ENCODE data around the gene KRTAP27-1.

KRTAP27-1 gene, protein sequence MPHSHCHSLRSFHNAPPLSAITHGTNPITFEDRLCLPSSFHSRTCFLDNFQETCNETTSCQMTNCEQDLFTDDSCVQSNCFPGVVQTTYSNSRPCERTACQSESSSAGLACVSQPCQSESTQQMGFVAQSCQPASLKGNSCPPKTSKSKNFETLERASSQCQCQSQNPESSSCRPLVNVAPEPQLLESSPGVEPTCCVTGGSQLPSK

DNA sequence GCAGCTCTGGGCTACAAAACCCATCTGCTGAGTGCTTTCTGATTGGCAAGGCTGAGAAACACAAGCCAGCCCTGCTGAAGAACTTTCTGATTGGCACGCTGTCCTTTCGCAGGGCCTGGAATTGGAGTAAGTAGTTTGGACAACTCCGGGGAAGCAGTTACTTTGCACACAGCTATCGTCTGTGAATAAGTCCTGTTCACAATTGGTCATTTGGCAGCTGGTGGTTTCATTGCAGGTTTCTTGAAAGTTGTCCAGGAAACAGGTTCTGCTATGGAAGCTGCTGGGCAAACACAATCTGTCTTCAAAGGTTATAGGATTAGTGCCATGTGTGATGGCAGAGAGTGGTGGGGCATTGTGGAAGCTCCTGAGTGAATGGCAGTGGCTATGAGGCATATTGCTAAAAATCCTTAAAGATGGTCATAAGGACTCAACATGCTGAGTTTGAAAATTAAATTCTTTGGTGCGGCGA lies at the start of gene KRTAP27-1:
KRTAP27-1 (minus strand) TSS at position 419 of the 469 bp plus-strand sequence; CDS start at position 393, 26 bp downstream.
- no peak for DNase-seq (ENCODE audit: low read depth in 3 of 3)

DNA sequence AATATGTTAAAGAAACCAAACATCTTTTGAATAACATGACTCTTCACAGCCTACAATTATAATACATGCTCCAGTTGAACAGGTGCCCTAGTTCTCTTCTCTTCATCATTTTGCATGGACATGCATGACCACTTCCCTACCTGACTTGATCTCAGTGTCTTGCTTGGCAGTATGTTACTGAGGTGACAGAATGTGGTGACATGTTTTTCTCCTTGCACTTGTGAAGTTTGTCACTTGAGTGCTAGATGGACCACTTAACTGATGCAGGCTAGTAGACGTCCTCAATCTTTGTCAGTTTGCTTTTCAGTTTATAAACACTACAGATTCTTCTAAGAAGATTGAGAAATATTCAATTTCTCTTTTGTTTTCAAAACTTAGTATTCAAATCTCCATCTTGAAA lies 44.7 kb upstream of the KRTAP27-1 start:
- DNase-seq (ENCODE audit: low read depth in 3 of 3) = no peak

DNA sequence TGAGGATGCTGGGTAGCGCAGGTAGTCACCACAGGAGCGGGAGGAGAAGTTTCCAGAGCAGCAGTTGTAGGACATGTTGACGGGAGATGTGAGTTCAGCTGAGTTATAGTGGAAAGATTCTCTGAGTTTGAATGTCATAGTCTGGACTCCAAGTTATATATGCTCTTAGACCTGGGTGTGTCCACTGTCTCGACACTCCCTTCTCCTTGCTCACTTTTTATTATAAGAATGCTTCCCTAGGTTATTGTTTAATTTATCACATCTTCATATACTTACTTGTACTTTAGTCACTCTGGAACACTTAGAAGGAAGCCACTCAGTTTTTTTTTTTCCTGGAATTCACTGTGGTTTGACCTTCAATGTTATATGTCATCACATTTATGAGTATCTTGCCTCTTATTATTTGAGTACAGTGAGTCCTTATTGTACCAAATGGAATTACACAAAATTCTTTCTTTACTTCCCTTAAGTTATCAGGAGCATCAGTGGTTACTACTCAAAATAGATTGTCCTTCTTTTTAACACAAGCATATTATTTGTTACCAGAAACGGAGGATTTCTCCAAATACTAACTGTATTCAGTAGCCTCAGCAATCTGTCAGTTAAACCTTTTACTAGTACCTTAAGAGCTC lies 34.8 kb upstream of the KRTAP27-1 start, which contains the start of gene KRTAP13-2:
KRTAP13-2 (minus strand) TSS at position 133 of the 632 bp plus-strand sequence; CDS start at position 75, 58 bp downstream.
- no peak for DNase-seq (ENCODE audit: low read depth in 3 of 3)

DNA sequence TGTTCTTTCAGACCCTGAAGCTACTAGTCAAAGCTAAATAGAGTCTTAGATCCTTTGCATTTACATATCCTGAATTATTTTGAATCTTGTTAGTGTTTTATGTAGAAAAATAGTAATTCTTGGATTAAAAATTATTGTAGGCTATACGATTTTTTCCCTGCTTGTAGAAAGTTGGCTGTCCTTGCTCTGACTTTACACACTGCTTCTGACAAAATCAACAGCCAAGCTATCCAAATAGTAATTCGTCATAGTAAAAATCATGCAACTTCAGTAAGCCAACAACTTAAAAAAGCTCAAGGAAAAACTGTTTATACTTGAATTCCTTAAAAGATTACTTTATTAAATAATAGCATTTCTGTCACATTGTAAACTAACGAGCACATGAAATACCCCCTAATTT lies 18.4 kb upstream of the KRTAP27-1 start:
- DNase-seq (ENCODE audit: low read depth in 3 of 3) = no peak

DNA sequence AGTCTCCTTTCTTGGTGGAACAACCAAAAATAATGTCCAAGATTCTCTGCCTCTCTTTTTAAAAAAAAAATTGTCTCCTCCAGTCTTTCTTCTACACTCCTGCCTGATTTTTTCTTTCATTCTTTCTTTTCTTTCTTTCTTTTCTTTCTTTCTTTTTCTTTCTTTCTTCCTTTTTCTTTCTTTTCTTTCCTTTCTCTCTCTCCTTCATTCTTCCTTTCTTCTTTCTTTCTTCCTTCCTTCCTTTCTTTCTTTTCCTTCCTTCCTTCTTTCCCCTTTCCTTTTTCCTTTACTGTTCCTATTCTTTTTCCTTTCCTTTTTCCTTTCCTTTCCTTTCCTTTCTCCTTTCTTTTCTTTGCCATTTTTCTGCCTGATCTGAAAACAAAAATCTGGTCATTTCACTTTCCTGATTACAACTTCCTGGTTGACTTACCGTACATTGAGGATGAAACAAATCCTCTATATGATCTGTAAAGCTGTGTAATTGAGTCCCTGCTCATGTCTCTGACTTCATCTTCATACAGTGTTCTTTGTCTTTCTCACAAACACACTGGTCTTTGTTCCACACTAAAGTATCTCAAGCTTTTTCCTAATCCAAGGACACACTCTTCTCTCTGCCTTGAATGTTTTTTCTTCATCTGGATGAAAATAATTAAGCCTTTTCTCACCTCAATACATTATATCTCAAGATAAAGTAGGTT lies 17.0 kb upstream of the KRTAP27-1 start:
- no peak for DNase-seq (ENCODE audit: low read depth in 3 of 3)

DNA sequence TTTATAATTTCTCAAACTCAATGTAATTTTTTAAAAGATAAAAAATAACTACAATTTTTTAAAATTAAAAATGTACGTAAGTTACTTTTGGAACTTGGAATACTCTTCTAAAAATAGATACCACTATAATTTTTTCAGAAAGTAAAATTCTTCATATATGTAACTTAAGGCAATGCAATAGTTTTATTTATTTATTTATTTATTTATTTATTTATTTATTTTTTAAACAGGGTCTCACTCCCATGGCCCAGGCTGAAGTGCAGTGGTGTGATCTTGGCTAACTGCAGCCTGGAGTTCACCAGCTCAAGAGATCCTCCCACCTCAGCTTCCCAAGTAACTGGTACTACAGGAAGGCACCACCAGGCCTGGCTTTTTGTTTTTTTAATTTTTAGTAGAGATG lies 14.0 kb upstream of the KRTAP27-1 start:
- DNase-seq (ENCODE audit: low read depth in 3 of 3) = no peak

DNA sequence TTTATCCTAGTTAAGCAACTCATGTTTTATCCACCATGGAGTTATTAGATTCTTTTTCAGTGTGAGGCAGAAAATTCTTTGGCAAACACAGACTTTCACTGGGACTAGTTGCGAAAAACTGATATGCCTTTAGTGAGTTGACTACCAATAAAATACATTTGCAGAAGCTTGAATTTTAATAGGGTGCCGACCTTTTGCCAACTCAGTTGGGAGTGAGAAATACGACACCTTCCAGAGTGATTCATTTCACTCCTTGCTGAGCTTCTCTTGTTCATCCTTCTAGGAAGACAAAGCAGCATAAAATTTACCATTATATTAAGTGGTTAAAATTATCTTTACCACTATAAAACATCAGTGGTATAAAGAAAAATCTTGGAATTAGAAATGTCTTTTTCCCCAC lies 12.1 kb upstream of the KRTAP27-1 start:
- no peak for DNase-seq (ENCODE audit: low read depth in 3 of 3)

DNA sequence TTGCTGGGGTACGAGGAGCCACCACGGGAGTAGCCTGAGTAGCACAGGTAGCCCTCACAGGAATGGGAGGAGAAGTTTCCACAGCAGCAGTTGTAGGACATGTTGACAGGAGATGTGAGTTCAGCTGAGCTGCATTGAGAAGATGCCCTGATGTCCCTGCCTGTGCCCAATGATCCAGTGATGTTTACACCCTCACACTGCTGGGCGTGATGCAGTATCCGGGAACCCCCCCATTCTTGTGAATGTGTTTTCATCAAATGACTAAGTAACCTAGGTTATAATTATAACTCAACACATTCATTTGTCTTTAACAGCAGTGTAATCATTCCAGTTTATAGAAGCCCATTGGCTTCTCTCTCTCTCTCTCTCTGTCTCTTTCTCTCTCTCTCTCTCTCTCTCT lies 11.0 kb upstream of the KRTAP27-1 start, which contains the start of gene KRTAP23-1:
KRTAP23-1 (minus strand) TSS at position 101 of the 400 bp plus-strand sequence; CDS start at position 101, 0 bp downstream.
- no peak for DNase-seq (ENCODE audit: low read depth in 3 of 3)

DNA sequence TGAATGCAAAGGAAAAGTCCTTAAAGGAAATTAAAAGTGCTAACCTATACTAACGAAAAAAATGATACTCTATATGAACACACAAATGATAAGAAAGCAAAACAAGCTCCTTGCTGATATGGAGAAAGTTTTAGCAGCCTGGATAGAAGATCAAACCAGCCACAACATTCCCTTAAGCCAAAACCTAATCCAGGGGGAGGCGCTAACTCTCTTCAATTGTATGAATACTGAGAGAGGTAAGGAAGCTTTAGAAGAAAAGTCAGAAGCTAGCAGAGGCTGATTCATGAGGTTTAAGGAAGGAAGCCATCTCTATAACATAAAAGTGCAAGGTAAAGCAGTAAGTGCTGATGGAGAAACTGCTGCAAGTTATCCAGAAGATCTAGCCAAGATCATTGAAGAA lies 7.5 kb upstream of the KRTAP27-1 start:
- DNase-seq (ENCODE audit: low read depth in 3 of 3) = no peak

DNA sequence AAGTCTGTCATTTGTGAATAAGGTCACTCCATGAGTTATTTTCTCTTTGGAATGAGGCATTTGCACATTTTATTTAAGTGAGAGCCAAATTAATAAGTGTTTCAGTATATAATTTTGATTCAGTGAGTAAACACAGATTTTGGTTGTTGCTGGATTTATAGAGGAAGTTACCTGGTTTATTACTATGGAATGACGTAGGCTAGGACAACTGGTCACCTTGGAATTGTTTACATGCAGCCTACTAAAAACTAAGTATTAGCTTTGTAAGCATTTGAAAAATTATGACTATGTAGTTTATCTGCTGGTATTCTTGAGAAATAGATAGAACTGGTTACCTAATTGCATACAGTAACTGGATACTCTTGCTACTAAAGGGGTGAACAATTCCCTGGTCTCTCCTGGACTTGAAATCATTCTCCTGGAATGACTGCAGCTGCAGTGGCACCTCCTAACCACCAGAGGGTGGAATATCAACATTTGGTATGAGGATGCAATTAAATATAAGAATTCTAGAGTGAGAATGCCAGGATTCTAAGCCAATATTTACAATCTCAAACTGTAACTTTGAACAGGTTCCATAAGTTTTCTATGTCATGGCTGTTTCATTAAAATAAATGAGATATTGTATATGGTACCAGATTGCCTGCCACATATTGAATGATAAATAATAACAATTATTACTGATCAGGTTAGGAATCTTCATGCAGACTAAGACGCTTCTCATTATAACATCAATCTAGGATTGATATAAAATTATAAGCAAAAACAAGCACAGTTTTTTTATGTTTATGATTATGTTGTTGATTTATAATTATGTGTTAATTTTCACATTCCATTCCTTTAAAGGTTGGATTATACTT lies 3.5 kb upstream of the KRTAP27-1 start:
- DNase-seq (ENCODE audit: low read depth in 3 of 3) = peak in 2 of 3 donors; percentile 6 to 8

DNA sequence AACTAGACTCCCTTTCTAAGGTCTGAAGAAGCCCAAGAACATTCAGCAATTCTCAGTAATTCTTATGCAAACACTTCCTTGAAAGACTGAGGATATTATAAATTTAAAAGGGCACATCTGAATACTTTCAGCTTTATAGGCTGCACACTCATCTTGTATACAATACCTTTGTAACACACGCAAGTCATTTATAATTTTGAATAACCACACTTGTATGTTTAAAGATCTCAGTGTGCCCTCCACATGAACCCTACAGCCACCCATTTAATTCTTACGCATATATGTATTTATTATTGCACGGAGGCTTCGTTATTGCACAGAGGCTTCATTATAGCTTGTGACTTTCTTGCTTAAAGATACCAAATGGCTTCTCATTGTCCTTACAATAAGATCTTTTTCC lies 1.2 kb upstream of the KRTAP27-1 start:
- DNase-seq (ENCODE audit: low read depth in 3 of 3) = no peak

DNA sequence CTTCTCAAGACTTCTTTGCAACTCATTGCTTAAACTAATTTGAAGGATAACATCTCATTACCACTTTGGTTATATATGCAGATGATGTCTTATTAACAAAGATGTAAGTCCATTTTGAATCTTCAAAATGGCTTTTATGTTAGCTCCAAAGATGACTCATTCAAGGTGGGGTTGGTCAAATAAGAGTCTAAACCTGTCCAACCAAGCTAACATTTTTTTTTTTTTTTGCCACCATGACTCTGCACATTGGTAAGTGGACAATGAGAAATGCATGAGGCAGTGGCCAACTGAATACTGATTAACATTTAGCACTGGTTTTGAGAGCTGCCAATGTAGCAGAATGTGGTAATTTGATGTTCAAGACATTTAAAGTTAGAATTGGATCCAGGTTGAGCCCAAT lies 278 bp upstream of the KRTAP27-1 start:
- no peak for DNase-seq (ENCODE audit: low read depth in 3 of 3)

DNA sequence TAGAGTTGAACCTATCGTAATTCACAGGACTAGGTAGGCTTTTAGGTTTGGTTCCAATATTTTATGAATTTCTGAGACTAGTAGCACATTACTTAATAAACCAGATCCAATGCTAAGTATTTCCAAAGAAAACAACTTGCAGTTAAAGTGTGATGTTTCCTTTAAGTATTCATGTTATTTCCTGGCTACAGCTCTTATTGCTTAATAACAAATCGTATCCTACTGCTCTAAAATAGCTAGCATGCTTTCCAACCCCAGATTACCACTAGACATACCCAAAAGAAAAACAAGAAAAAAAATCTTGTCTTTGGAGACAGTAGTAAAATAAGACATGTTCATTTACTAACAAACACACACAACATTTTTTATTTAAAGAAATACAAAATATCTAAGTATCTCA lies 898 bp downstream of the KRTAP27-1 start:
- DNase-seq (ENCODE audit: low read depth in 3 of 3) = no peak

DNA sequence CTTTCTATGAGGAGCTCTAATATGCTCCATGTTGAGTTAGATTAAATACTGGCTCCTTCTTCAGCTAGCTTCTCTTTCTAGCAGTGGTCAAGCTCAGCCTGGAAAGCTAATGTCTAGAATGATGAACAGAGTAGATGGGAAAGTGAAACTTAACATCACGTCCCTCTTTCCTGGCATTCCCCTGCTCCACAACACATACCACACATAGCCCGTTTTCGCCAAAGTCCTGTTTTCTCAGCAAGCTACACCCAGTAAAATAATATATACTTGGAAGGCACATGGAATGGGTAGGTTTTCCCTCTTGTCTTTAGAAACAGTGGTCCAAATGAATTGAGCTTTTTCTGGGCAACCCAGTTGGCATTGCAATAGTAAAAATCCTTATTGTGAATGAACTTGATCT lies 3.8 kb downstream of the KRTAP27-1 start:
- DNase-seq (ENCODE audit: low read depth in 3 of 3) = no peak

DNA sequence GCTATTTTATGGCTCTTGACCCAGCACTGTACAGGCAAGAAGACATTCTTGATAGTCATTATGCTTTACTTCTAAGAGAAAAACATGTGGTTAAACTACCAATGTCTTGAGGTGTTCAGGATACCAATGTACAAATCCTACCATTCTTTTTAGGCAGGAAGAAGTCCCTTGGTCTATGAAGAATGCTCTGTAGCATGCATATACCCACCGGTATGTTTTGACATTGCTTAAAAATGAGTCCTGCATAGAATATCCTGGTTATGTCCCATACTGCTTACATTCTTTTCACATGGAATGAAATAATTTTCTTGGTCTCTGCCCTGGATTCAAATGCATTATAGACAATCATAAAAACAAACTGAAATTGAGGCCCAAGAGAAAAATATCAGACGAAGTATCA lies 4.8 kb downstream of the KRTAP27-1 start:
- no peak for DNase-seq (ENCODE audit: low read depth in 3 of 3)

DNA sequence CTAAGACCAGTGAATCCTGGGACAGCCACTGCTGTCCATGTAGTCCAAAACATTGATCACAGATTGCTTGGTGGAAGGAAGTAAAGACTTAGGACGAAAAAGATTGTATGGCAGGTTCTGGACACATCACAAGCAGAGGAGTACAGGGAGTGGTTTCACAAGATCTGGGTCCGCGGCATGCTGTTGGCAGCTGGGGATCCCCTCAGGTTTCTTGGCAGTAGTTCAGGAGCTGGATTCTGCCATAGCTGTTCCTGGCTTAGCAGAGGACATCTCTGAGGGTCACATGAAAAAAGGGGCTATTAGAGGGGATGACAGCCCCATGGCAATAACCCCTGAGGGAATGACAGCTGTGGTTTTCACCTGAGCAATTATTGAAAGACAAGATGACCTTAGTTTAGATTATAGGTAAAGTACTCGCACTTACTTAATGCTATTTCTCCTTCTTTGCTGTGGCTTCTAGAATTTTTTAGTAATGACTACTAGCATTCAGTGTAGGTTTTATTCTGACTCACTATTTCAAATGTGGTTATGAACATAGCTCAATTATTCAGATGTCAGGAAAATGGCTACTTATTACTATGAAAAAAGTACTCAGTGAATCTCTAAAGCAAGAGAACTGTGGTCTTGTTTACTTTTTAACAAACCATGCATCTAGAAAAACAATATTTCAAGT lies 8.2 kb downstream of the KRTAP27-1 start:
- no peak for DNase-seq (ENCODE audit: low read depth in 3 of 3)

DNA sequence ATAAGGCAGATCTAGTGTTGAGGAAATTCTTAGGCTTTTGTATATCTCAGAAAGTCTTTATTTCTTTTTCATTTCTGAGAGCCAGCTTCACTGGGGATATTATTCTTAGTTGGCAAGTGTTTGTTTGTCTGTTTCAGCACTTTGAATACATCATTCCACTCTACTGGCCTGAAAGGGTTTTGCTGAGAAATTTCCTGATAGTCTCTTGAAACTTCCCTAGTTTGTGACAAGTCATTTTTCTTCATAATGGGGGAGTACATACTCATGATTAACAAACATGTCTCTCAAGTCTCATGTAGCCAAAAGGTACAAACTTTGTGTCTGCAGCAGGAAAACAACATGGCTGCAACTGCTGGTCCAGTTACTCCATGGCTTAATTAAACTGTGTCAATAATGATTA lies 11.1 kb downstream of the KRTAP27-1 start:
- DNase-seq (ENCODE audit: low read depth in 3 of 3) = no peak

DNA sequence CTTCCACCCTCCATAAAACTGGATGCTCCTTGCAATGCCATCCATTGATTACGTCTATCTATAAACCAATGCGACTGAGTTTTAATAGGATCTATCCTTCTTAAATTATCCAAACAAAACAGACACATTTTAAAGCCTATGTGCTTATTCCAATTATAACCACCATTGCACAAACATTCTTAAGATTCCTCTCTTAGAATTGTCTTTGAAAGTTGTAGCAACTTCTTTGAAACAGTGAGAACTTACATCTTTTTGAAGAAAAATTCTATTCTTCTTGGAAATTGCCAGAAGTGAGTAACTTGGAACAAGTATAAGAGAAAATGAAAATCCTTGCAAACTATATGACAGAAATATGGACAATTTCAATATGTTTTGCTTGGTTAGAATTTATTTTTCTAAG lies 17.3 kb downstream of the KRTAP27-1 start, which contains the start of gene KRTAP26-1:
KRTAP26-1 (minus strand) TSS at position 101 of the 400 bp plus-strand sequence. CDS start 280 bp downstream, outside the sequence.
- DNase-seq (ENCODE audit: low read depth in 3 of 3) = no peak

DNA sequence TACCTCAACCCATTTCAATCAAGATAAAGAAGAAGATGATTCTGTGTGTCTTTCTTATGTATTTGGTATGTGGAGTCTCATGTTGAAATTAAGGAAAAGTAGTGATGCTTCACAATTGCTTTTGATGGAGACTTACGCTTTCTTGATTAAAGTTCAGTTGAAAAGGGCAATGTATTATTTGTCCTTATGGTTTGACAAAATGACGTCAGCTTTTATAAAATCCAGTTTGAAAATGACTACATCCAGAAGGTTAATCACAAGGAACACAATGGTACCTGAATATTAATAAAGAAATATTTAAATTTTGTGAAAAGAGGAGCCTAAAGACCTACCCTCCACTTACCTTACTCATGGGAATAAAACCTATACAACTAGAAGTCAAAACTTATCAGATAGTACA lies 21.8 kb downstream of the KRTAP27-1 start:
- DNase-seq (ENCODE audit: low read depth in 3 of 3) = no peak

DNA sequence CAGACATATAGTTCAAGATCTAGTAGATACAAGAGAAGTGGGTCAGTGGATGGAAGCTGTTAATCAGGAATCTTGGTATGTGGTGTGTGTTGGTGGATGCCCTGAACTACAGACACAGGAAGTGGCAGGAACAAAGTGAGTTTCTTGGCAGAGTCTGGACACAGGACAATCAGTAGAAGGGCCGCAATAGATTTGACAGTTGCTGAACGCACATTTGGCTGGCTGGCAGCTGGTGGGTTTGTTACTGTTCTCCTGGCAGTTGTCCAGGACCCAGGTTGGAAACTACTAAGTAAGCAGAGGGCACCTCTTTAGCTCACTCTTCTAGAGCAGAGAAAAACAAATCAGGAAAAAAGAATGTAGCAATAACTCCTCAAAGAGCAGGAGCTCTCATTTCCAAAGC lies 30.6 kb downstream of the KRTAP27-1 start:
- DNase-seq (ENCODE audit: low read depth in 3 of 3) = no peak

DNA sequence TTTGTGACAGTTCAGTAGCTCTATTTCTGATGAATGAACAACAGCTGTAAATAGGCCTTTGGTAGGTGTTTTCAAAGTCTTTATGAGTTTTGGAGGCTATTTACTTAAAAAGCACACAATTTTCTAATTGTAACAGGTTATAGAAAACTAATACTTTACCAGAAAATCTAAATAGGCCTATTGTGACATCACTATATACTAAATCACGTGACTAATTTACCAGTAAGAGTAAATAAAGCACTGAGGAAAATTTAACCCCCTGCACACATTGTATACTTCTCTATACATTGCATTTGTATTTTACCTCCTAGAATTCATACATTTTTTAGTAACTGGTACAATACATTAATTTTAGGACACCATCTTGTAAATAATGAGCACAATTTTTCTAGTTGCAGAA lies 32.4 kb downstream of the KRTAP27-1 start:
- no peak for DNase-seq (ENCODE audit: low read depth in 3 of 3)
